A549 (cell line): ENCODE results near the gene SLC12A7.

Experiments used
- EP300 ChIP-seq, 2 experiments: fragments of >200 bp; sonication (Bioruptor Twin); formaldehyde crosslinking; IDR thresholded peaks; 2 replicates in 1 of 2; 3 replicates in 1 of 2; pipeline ENCODE4 v1.6.1; 2016 to 2017
- FOXS1 ChIP-seq: fragments of 250-450 bp; sonication (Bioruptor Pico); IDR thresholded peaks from 2 replicates; pipeline ENCODE4 v1.5.0; 2020; ENCODE audit warnings: mild to moderate bottlenecking, moderate library complexity
- MAFK ChIP-seq: fragments of 450-650 bp; IDR thresholded peaks from 2 replicates; pipeline ENCODE4 v1.6.1; 2014; ENCODE audit not compliant: partially characterized antibody
- POLR2A ChIP-seq: IDR thresholded peaks from 2 replicates; pipeline ENCODE4 v1.6.1; 2012; ENCODE audit warnings: mild to moderate bottlenecking, low read length
- ZNF302 ChIP-seq: fragments of 250-450 bp; sonication (Bioruptor Pico); IDR thresholded peaks from 2 replicates; pipeline ENCODE4 v1.9.0; 2021; ENCODE audit warnings: inconsistent platforms, mild to moderate bottlenecking, moderate library complexity

- no peak for TF ChIP-seq POLR2A
- no peak for TF ChIP-seq EP300 (IDR thresholded peaks at IDR 0.05)
- TF ChIP-seq MAFK, result no peak
- TF ChIP-seq FOXS1 (CRISPR knock-in tag), result no peak
- no peak for TF ChIP-seq ZNF302
These were observed 57.7 kb downstream of the SLC12A7 start for GRCh38 chr5:1054018-1054798.
